GM19023 (cell line): Measurements from ENCODE around the gene ATP5F1D.
"Not testable (repeated sequence)": the region's sequence is repeated elsewhere in the genome, so short reads cannot be mapped to it uniquely, and the experiment has no call there.

Experiments
- ATAC-seq: cut with Tn5 transposase; IDR thresholded peaks from one replicate; pipeline ENCODE4 v1.9.1; 2021; ENCODE audit warnings: mild to moderate bottlenecking, moderate library complexity; ENCODE audit not compliant: unreplicated experiment

The ATP5F1D gene

GRCh38 chr19:1245494-1246264 is 4.1 kb downstream of the ATP5F1D start:
- ATAC-seq, result no peak

DNA sequence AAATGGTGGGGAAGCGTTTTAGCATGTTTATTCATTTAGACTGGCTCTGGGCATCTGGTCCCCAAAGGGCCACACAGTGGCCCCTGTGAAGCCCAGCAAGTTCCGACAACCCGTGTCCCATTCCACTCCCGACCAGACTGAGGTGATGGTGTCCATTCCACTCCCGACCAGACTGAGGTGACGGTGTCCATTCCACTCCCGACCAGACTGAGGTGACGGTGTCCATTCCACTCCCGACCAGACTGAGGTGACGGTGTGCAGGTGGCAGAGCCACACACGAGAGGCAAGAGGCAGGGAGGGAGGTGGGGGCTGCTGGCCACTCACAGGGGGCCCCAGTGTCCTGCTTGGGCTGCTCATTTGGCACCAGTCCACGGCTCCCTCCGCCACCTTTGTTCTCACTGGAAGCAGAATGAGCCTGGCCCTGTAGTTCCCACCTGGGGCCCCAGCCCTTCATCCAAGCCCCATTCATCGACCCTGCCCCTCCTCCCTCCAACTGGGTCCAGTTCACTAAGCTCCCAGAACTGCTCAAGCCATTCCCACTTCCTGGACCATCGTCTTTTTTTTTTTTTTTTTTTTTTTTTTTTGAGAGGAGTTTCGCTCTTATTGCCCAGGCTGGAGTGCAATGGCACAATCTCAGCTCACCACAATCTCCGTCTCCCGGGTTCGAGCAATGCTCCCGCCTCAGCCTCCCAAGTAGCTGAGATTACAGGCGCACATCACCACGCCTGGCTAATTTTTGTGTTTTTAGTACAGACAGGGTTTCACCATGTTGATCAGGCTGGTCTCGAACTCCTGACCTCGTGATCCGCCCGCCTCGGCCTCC is 4.9 kb downstream of the ATP5F1D start:
- not testable (repeated sequence) for ATAC-seq

DNA sequence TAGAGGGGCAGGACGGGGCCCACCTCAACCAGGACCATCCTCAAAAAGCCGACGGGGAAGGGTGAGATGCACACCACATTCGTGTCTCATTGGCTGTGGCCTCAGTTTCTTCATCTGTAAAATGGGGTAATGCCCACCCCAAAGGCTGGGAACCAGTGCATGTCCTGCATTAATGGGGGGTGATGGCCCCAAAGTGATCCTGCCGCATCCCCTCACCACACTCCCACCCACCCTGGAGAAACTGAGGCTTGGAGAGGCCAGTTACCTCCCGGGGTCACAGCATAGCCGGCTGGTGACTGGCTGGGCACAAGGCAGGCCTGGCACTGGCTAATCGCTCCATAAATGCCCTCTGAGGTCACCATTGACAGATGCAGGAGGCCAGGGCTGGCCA is 6.2 kb downstream of the ATP5F1D start:
- ATAC-seq, result no peak

GRCh38 chr19:1248139-1248785 is 6.7 kb downstream of the ATP5F1D start, which contains the start of gene MIDN:
TSS of gene MIDN (plus strand) at chr19:1248583. CDS start at chr19:1250297, 1,714 bp downstream.
- ATAC-seq, result peak; percentile 22

- peak; percentile 37 for ATAC-seq
These were observed 7.3 kb downstream of the ATP5F1D start for GRCh38 chr19:1248786-1249297.

- peak; percentile 37 for ATAC-seq
These were observed 7.9 kb downstream of the ATP5F1D start for GRCh38 chr19:1249298-1249989.

DNA sequence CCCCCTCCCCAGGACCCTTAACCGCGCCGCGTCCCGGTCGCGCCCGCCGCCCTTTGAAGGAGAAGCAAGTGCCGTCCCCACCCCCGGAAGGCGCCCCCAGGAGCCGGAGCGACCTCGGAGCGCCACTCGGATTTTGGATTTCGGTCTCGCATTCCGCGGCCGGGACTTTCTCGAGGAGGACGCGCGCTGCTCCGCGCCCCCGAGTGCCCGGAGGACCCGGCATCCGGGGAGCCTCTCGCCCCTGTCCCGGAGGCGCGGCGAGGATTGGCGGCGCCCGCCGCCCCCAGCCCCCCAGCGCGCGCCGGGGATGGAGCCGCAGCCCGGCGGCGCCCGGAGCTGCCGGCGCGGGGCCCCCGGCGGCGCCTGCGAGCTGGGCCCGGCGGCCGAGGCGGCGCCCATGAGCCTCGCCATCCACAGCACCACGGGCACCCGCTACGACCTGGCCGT is 8.5 kb downstream of the ATP5F1D start:
- no peak for ATAC-seq

DNA sequence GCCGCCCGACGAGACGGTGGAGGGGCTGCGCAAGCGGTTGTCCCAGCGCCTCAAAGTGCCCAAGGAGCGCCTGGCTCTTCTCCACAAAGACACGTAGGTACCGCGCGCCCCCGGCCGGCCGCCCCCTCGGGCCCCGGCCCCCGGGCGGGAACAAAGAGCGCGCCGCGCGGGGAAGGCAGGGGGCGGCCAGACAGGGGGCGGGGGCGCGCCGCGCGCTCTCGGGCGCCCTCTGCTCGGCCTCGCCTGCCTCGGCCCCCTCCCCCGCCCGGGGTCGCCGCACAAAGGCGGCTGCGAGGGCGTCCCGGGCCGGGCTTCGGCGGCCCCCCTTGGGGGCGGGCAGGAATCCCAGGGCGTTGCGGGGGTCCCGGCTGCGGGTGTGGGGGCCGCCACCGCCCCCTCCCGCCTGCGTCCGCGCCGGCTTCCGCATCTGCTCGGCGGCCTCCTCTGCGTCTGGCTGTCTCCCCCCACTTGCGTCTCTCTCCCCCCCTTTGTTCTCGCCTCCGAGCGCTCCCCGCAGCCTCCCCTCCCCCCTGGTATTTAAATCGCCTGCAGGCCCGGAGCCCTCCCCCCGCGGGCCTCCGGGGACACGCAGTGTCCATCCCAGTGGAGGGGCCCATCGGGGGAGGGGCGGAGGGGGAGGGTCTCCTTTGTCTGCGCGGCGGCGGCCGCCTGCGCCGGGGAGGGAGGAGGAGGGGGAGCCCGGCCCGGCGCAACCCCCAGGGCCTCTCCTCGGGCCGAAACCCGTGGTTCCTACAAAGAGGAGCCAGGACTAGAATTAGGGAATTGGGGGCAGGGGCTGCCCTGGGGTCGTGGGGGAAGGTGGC is 9.1 kb downstream of the ATP5F1D start:
- ATAC-seq, result no peak

DNA sequence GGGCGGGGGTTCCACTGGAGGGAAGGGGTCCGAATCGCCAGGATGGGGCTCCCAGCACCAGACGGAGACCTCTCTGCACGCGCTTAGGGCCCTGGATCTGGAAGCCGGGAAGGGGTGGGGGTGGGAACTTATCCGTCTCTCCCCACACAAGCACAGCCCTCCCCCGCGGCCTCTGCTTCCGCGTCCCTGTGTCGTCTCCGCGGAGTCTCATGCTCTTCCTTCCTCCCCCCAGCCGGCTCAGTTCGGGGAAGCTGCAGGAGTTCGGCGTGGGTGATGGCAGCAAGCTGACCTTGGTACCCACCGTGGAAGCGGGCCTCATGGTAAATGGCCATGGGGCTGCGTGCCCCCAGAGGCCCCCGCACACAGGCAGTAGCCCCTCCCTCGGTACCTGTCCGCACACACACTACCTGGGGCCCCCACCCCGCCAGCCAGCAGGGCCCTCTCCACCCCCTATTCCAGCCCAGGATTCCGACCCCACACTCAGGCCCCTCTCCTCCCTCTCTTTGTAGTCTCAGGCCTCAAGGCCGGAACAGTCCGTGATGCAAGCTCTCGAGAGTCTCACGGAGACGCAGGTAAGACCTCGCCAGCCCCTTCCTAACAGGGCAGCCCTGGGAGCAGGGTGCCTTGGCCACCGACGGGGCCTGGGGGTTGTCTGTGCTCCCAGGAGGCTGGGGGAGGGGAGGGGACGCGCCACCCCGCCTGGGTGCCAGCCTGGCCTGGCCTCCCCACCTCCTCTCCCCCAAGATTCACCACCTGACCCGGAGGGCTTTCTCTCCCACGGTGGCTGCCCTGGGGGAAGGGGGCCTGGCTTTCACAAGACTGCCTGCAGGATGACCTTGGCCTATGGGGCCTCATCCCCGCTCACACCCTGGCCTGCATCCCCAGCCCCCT is 10.0 kb downstream of the ATP5F1D start:
- no peak for ATAC-seq

GRCh38 chr19:1252221-1252820 is 10.8 kb downstream of the ATP5F1D start:
- ATAC-seq, result no peak

GRCh38 chr19:1252821-1253513 is 11.4 kb downstream of the ATP5F1D start:
- no peak for ATAC-seq

DNA sequence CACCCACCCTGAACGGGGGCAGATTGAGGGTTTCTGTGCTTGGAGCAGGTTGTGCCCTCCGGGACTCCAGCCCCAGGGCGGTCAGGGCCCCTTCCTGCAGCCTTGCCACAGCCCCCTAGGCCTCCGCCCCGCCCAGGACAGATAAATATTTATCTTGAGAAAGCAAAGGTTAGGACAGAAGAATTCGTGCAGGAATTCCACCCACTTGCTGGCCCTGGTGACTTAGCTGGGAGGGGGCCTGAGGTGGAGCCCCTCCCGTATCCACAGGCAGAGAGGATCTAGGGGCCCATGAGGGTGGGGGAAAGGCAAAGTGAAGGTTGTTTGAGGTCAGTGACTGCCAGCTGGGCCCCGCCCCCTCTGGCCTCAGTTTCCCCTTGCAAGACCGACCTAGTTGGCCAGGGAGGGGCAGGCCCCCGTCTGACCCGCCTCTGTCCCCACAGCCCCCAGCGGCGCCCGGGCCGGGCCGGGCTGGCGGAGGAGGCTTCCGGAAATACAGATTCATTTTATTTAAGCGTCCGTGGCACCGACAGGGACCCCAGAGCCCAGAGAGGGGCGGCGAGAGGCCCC is 12.0 kb downstream of the ATP5F1D start:
- no peak for ATAC-seq

DNA sequence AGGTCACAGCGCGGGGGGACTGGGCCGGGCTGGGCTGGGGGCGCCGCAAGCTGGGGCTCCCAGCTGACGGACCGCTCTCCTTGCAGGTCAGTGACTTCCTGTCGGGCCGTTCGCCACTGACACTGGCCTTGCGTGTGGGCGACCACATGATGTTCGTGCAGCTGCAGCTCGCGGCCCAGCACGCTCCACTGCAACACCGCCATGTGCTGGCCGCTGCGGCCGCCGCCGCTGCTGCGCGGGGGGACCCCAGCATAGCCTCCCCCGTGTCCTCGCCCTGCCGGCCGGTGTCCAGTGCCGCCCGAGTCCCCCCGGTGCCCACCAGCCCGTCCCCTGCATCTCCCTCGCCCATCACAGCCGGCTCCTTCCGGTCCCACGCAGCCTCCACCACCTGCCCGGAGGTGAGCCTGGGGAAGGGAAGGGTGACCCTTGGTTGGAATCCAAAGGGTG is 12.6 kb downstream of the ATP5F1D start:
- ATAC-seq, result no peak

- ATAC-seq, result no peak
These were observed 13.1 kb downstream of the ATP5F1D start for GRCh38 chr19:1254530-1255185.

DNA sequence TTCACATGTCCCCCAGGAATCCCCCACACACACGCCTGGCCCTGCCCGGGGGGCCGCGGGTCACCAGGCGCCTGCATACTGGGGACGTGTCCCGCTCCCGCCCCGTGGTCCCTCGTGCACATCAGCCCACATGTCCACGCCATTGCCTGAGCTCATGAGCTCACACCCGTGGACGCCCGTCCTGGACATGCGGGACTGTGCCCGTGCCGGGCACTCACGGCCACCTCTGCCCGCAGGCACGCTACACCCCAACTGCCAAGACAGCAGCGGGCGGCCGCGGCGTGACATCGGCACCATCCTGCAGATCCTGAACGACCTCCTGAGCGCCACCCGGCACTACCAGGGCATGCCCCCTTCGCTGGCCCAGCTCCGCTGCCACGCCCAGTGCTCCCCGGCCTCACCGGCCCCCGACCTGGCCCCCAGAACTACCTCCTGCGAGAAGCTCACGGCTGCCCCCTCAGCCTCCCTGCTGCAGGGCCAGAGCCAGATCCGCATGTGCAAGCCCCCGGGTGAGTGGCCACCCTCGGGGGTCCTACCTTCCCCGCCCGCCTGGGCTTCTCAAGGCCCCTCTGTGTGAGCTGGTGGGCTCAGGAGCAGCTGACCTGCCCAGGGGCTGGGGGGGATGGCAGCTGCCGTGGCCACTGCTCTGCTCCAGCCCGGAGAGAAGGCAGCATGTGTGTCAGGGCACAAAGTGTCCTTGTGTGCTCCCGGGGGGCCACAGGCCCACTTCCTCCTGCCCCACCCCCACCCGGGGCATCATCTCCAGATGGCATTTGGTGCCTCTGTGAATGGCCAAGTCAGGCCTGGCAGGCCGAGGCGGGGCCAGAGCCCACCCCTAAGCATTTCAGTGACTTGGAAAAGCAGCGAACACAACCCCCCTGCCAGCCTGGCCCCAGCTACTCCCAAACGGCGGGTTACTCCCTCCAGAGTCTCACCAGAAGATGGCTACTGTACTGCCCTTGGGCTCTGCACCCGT is 13.9 kb downstream of the ATP5F1D start:
- no peak for ATAC-seq
